Measurements from ENCODE around the gene TMTC1. TPM values are rescaled to one million over a fixed set of nuclear protein-coding genes. Genes with fewer than 3 reads are reported as not detected.

TMTC1 gene
- total and polyA plus RNA-seq, 2 experiments from 2014 or later, result 6.8 to 14.0 TPM

DNA sequence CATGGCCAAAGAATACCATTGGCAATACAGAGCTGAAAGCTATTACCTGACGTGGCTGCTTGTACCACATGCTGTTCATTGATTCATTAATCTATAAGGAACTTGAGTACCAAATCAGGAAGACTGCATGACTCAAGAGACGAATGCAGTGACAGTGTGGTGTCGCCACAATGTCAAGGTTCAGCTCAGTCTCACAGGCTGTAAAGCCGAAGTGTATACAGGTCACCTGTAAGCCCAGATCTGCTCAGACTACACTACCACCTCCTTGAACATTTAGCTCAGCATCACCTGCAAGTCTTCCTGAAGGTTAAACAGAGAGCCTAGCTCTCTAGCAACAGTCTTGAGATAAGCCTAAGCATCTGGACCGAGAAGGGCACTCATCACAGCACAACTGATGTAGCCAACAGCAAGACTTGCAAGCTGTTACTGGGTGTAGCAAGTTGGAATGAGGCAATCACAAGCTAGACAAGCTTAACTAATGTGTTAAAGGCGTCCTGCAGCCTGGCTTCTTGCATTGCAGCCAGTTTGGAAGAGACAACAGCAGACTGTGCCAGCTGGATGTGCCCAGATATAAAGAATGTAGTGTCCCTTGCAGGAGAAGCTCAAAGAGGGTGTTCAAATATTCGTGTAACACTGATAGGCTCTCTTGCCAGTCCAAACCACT, 21.0 kb downstream of the TMTC1 start:
- DNase-seq (ENCODE audit: low spot score), result no peak
- Histone ChIP-seq H3K27ac (no peak overlapping the region), H3K9me3 (ENCODE audit: low read depth) (no peaks in the 10 kb centered on the region), H3K27me3 (no peaks in the 10 kb centered on the region), H3K79me2 (no peaks in the 10 kb centered on the region), H3K9me2 (replicated peaks; ENCODE audit: insufficient read depth) (no peaks in the 10 kb centered on the region), H3K4me1 (ENCODE audit: insufficient read depth) (no peaks in the 10 kb centered on the region), H3K36me3 (replicated peaks; ENCODE audit: insufficient read depth, low read depth) (no peaks in the 10 kb centered on the region), H3K4me3 (no peak overlapping the region), H3K4me2 (no peak overlapping the region), H4K20me1 (ENCODE audit: insufficient read depth, poor library complexity, severe bottlenecking) (no peaks in the 10 kb centered on the region), H2AFZ (no peak overlapping the region)
- WGBS (ENCODE audit: low lambda C conversion rate, missing lambda C conversion rate), result 86% methylated on average over 7 of the region's 7 CpGs
- TF ChIP-seq EZH2phosphoT487 (IDR thresholded peaks at IDR 0.05; ENCODE audit: low read depth, severe bottlenecking, unreplicated experiment), result no peak
- TF ChIP-seq EZH2 (IDR thresholded peaks at IDR 0.05; ENCODE audit: borderline replicate concordance), result no peak
- TF ChIP-seq, protein P1, sequence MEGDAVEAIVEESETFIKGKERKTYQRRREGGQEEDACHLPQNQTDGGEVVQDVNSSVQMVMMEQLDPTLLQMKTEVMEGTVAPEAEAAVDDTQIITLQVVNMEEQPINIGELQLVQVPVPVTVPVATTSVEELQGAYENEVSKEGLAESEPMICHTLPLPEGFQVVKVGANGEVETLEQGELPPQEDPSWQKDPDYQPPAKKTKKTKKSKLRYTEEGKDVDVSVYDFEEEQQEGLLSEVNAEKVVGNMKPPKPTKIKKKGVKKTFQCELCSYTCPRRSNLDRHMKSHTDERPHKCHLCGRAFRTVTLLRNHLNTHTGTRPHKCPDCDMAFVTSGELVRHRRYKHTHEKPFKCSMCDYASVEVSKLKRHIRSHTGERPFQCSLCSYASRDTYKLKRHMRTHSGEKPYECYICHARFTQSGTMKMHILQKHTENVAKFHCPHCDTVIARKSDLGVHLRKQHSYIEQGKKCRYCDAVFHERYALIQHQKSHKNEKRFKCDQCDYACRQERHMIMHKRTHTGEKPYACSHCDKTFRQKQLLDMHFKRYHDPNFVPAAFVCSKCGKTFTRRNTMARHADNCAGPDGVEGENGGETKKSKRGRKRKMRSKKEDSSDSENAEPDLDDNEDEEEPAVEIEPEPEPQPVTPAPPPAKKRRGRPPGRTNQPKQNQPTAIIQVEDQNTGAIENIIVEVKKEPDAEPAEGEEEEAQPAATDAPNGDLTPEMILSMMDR (IDR thresholded peaks at IDR 0.05; ENCODE audit: poor library complexity), result no peak

DNA sequence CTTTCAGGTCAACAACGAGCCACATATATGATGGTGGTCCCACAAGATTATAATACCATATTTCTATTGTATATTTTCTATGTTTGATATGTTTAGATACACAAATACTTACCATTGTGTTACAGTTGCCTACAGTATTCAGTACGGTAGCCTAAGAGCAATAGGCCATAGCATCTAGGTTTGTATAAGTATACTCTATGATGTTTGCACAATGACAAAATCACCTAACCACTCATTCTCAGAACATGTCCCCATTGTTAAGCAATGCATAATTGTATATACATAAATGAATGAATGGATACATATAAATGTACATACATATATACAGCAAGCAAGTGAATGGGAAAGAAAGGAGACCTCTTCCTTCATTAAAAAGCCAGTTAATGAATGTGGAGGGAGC, 23.8 kb downstream of the TMTC1 start:
- no peaks in the 10 kb centered on the region for H3K4me1 ChIP-seq (ENCODE audit: insufficient read depth)
- H2AFZ ChIP-seq, result no peak overlapping the region
- H3K27me3 ChIP-seq, result no peaks in the 10 kb centered on the region
- H3K9me3 ChIP-seq (ENCODE audit: low read depth), result no peaks in the 10 kb centered on the region
- WGBS (ENCODE audit: low lambda C conversion rate, missing lambda C conversion rate), result 99% methylated on average over 2 of the region's 2 CpGs
- H4K20me1 ChIP-seq (ENCODE audit: insufficient read depth, poor library complexity, severe bottlenecking), result no peaks in the 10 kb centered on the region
- H3K4me2 ChIP-seq, result no peak overlapping the region
- TF ChIP-seq EZH2phosphoT487 (IDR thresholded peaks at IDR 0.05; ENCODE audit: low read depth, severe bottlenecking, unreplicated experiment) (no peak), EZH2 (IDR thresholded peaks at IDR 0.05; ENCODE audit: borderline replicate concordance) (no peak)
- TF ChIP-seq, protein P1 (IDR thresholded peaks at IDR 0.05; ENCODE audit: poor library complexity), result no peak
- no peak overlapping the region for H3K27ac ChIP-seq
- no peak for DNase-seq (ENCODE audit: low spot score)
- H3K4me3 ChIP-seq, result no peak overlapping the region
- no peaks in the 10 kb centered on the region for H3K9me2 ChIP-seq (replicated peaks; ENCODE audit: insufficient read depth)
- H3K36me3 ChIP-seq (replicated peaks; ENCODE audit: insufficient read depth, low read depth), result no peaks in the 10 kb centered on the region
- no peaks in the 10 kb centered on the region for H3K79me2 ChIP-seq

DNA sequence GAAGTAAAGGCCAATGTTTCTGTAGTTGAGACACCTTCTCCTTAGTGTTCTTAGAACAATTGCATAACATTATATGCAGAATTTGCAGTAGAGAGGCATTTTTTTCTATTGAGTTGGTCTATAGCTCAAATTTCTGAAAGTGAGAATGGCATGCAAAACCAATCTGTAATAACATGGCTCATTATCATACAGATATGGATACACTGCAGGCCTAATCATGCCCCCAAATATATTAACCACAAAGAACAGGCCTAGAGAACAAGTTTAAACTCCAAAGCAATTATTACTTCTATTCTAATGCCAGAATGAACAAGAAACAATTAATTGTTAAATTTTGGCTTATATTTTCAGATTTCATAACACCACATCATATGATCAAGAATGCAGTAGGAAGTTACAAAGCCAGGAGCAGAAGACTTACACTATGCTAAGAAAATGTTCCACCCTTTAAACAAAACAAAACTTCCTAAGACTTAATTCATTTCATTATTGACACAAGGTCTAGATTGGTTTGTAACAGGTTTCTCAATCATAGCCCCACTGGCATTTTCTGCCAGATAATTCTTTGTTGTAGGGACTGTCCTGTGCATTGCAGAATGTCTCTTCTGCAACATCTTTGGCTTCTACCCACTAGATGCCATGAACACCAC, 26.9 kb downstream of the TMTC1 start:
- no peak overlapping the region for H3K4me3 ChIP-seq
- no peaks in the 10 kb centered on the region for H3K4me1 ChIP-seq (ENCODE audit: insufficient read depth)
- H3K79me2 ChIP-seq, result no peaks in the 10 kb centered on the region
- H3K27me3 ChIP-seq, result no peaks in the 10 kb centered on the region
- H2AFZ ChIP-seq, result no peak overlapping the region
- TF ChIP-seq EZH2phosphoT487 (IDR thresholded peaks at IDR 0.05; ENCODE audit: low read depth, severe bottlenecking, unreplicated experiment), result no peak
- TF ChIP-seq, protein P1 (IDR thresholded peaks at IDR 0.05; ENCODE audit: poor library complexity), result no peak
- TF ChIP-seq EZH2 (IDR thresholded peaks at IDR 0.05; ENCODE audit: borderline replicate concordance), result no peak
- H3K9me3 ChIP-seq (ENCODE audit: low read depth), result no peaks in the 10 kb centered on the region
- no peaks in the 10 kb centered on the region for H4K20me1 ChIP-seq (ENCODE audit: insufficient read depth, poor library complexity, severe bottlenecking)
- DNase-seq (ENCODE audit: low spot score), result no peak
- no peak overlapping the region for H3K4me2 ChIP-seq
- H3K27ac ChIP-seq, result no peak overlapping the region
- H3K9me2 ChIP-seq (replicated peaks; ENCODE audit: insufficient read depth), result no peaks in the 10 kb centered on the region
- H3K36me3 ChIP-seq (replicated peaks; ENCODE audit: insufficient read depth, low read depth), result no peaks in the 10 kb centered on the region

Data from hepatocyte (in vitro differentiated cells).